ENCODE data around the gene DNAH7. TPM values are rescaled to one million over a fixed set of nuclear protein-coding genes. Genes with fewer than 3 reads are reported as not detected.

Gene DNAH7
- total RNA-seq, 1 experiment from 2014 or later, result 0.09 TPM

DNA sequence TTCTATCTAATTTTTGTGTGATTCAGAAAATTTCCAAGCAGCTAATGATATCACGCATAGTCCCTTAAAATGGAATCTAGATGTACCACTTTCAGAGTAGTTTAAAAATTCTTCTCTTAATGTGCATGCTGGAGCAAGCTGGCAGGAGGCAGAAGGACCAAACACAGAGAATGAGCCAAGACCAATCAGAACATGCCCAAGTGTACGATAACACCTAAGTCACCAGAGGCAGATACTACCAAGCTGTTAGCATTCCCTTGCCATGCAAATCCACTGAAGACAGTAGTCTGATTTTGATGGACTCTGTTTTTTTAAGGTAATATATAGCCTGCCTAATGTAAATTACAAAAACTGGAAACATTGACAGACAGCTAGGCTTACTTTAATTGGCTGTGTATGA, 109.3 kb downstream of the DNAH7 start:
- Histone ChIP-seq H2AK5ac (ENCODE audit: insufficient read length, low read length) (no peak overlapping the region), H2BK120ac (ENCODE audit: low read depth, low read length, poor library complexity, severe bottlenecking) (no peak overlapping the region), H4K5ac (ENCODE audit: insufficient read length, low read depth, low read length) (no peak overlapping the region), H3K18ac (ENCODE audit: insufficient read length, low read depth, low read length) (no peak overlapping the region), H3K4me1 (ENCODE audit: insufficient read depth, low read length) (no peaks in the 10 kb centered on the region), H2BK12ac (ENCODE audit: insufficient read length, low read depth, low read length) (no peak overlapping the region), H3K27me3 (ENCODE audit: insufficient read depth, low read length) (no peaks in the 10 kb centered on the region), H3K79me1 (ENCODE audit: insufficient read depth, low read depth, low read length, poor library complexity, severe bottlenecking) (no peaks in the 10 kb centered on the region), H3K9me3 (ENCODE audit: control insufficient read depth, low read depth, low read length) (no peaks in the 10 kb centered on the region), H3K27ac (ENCODE audit: insufficient read length, low read depth, low read length) (no peak overlapping the region), H3T11ph (ENCODE audit: low read length) (no peak overlapping the region), H4K91ac (ENCODE audit: insufficient read length, low read depth, low read length) (no peak overlapping the region), H3K79me2 (ENCODE audit: insufficient read depth, low read length) (no peaks in the 10 kb centered on the region), H3K23me2 (ENCODE audit: insufficient read length, low read depth, low read length, poor library complexity, severe bottlenecking) (no peaks in the 10 kb centered on the region), H3K56ac (ENCODE audit: insufficient read length, low read depth, low read length) (no peak overlapping the region), H4K8ac (replicated peaks; ENCODE audit: insufficient read length, low read depth, low read length) (no peak overlapping the region), H2BK20ac (ENCODE audit: low read depth, low read length, poor library complexity, severe bottlenecking) (no peak overlapping the region), H2BK15ac (ENCODE audit: low read depth, low read length) (no peak overlapping the region), H3K23ac (ENCODE audit: insufficient read length, low read depth, low read length) (no peak overlapping the region), H3K4me2 (ENCODE audit: insufficient read depth, insufficient read length, low read length) (no peak overlapping the region), H2BK5ac (ENCODE audit: insufficient read length, low read length) (no peak overlapping the region), H3K14ac (ENCODE audit: insufficient read depth, low read length) (no peak overlapping the region), H2AFZ (ENCODE audit: low read length) (no peak overlapping the region), H3K9ac (ENCODE audit: extremely low read depth, insufficient read length, low read length) (no peak overlapping the region), H4K20me1 (ENCODE audit: control insufficient read depth, insufficient read depth, insufficient read length) (no peaks in the 10 kb centered on the region), H3K4ac (ENCODE audit: low read depth, low read length) (no peak overlapping the region)
- no peak overlapping the region for H3K27ac Mint-ChIP-seq
- no CpG with 5 or more reads among the region's 2 CpGs for WGBS (ENCODE audit: extremely low coverage, insufficient read length, low lambda C conversion rate)
- H3K9me3 Mint-ChIP-seq, result no peaks in the 10 kb centered on the region; a peak in 2 of 5 replicates
- peaks cover 0 to 3% of the 10 kb centered on the region in 2 experiments; a peak in 3 of 4 replicates for H3K4me1 Mint-ChIP-seq
- no peak for DNase-seq
- H3K27me3 Mint-ChIP-seq (ENCODE audit: low read depth), result no peaks in the 10 kb centered on the region
- H3K4me3 Mint-ChIP-seq, result no peak overlapping the region
- TF ChIP-seq, protein P1, sequence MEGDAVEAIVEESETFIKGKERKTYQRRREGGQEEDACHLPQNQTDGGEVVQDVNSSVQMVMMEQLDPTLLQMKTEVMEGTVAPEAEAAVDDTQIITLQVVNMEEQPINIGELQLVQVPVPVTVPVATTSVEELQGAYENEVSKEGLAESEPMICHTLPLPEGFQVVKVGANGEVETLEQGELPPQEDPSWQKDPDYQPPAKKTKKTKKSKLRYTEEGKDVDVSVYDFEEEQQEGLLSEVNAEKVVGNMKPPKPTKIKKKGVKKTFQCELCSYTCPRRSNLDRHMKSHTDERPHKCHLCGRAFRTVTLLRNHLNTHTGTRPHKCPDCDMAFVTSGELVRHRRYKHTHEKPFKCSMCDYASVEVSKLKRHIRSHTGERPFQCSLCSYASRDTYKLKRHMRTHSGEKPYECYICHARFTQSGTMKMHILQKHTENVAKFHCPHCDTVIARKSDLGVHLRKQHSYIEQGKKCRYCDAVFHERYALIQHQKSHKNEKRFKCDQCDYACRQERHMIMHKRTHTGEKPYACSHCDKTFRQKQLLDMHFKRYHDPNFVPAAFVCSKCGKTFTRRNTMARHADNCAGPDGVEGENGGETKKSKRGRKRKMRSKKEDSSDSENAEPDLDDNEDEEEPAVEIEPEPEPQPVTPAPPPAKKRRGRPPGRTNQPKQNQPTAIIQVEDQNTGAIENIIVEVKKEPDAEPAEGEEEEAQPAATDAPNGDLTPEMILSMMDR (conservative IDR thresholded peaks at IDR 0.05), result no peak
- peaks cover 0 to 2% (median 0%) of the 10 kb centered on the region in 3 experiments; a peak in 1 of 7 replicates for H3K36me3 Mint-ChIP-seq (ENCODE audit: insufficient read depth in 1 of 3, low read depth in 3 of 3)

All from H9 (cell line).